PC-3 (cell line): Measurements from ENCODE around the gene LRIT1. TPM values are rescaled to one million over a fixed set of nuclear protein-coding genes. Genes with fewer than 3 reads are reported as not detected.

Experiments used
- ATAC-seq: fragments of 200-7000 bp; cut with Tn5 transposase; 2 replicates; pipeline ENCODE4 v1.9.1; 2020; ENCODE audit warnings: mild to moderate bottlenecking, moderate library complexity
- BruUV-seq: library from RNA; stranded (reverse); fragments of 400-500 nt; replicated peaks from 2 replicates; lab custom pipeline; 2021; lab: Mats Ljungman, UMichigan
- CTCF ChIA-PET: fragments of 300-600 bp; sonication (Branson Sonifier 250); formaldehyde crosslinking; loops from one replicate; lab custom pipeline; 2022; ENCODE audit warnings: antibody characterized with exemption; lab: Charles Lee
- POLR2A ChIA-PET: fragments of 300-600 bp; sonication (Branson Sonifier 250); formaldehyde crosslinking; loops from one replicate; lab custom pipeline; 2022; ENCODE audit warnings: antibody characterized with exemption; ENCODE audit not compliant: unreplicated experiment; lab: Charles Lee
- DNase-seq: peaks from one replicate; pipeline ENCODE4 v3.0.0-alpha.2; 2015
- H2AFZ ChIP-seq: fragments of 300-600 bp; sonication (generic); 2 replicates; pipeline ENCODE4 v1.6.0; 2016; ENCODE audit warnings: antibody characterized with exemption, low read length
- H3F3A ChIP-seq: fragments of 300-600 bp; sonication (generic); one replicate; pipeline ENCODE4 v1.6.0; 2017; ENCODE audit warnings: antibody characterized with exemption, low read length, control low read depth, mild to moderate bottlenecking; ENCODE audit not compliant: unreplicated experiment
- H3K27ac ChIP-seq: fragments of 300-600 bp; sonication (generic); 2 replicates; pipeline ENCODE4 v1.5.1; 2016; ENCODE audit warnings: mild to moderate bottlenecking, low read length
- H3K27me3 ChIP-seq: fragments of 300-600 bp; sonication (generic); 2 replicates; pipeline ENCODE4 v1.6.1; 2016; ENCODE audit warnings: low read length, mixed read lengths
- H3K36me3 ChIP-seq: fragments of 300-600 bp; sonication (generic); 2 replicates; pipeline ENCODE4 v1.6.1; 2016; ENCODE audit warnings: low read depth, mixed run types, low read length, mixed read lengths
- H3K4me1 ChIP-seq: fragments of 300-600 bp; sonication (generic); 2 replicates; pipeline ENCODE4 v1.5.1; 2016; ENCODE audit warnings: low read length; ENCODE audit not compliant: insufficient read depth
- H3K4me2 ChIP-seq: fragments of 300-600 bp; sonication (generic); 2 replicates; pipeline ENCODE4 v1.6.0; 2016; ENCODE audit warnings: low read length
- H3K4me3 ChIP-seq: fragments of 300-600 bp; sonication (generic); 2 replicates; pipeline ENCODE4 v1.5.1; 2016; ENCODE audit warnings: mild to moderate bottlenecking, low read length, mixed read lengths
- H3K79me2 ChIP-seq: fragments of 300-600 bp; sonication (generic); 2 replicates; pipeline ENCODE4 v1.6.1; 2017; ENCODE audit warnings: low read length, mixed read lengths
- H3K9ac ChIP-seq: fragments of 300-600 bp; sonication (generic); 2 replicates; pipeline ENCODE4 v1.6.0; 2016; ENCODE audit warnings: mild to moderate bottlenecking, low read length
- H3K9me2 ChIP-seq: fragments of 300-600 bp; sonication (generic); replicated peaks from 2 replicates; pipeline ENCODE4 v1.6.1; 2016; ENCODE audit warnings: mixed run types, low read length, mixed read lengths
- H3K9me3 ChIP-seq: fragments of 300-600 bp; sonication (generic); 2 replicates; pipeline ENCODE4 v1.6.1; 2016; ENCODE audit warnings: low read length, mixed read lengths
- H4K20me1 ChIP-seq: fragments of 300-600 bp; sonication (generic); 2 replicates; pipeline ENCODE4 v1.6.1; 2016; ENCODE audit warnings: low read length, mixed read lengths
- CTCF ChIP-seq: fragments of 300-600 bp; sonication (generic); conservative IDR thresholded peaks from 2 replicates; pipeline ENCODE4 v1.5.1; 2017; ENCODE audit warnings: antibody characterized with exemption, low read depth, mild to moderate bottlenecking, low read length
- EZH2 ChIP-seq: fragments of 300-600 bp; sonication (generic); IDR thresholded peaks from one replicate; pipeline ENCODE4 v1.6.1; 2017; ENCODE audit warnings: antibody characterized with exemption, mild to moderate bottlenecking, low read length; ENCODE audit not compliant: unreplicated experiment
- EZH2phosphoT487 ChIP-seq: fragments of 300-600 bp; sonication (generic); IDR thresholded peaks from 2 replicates; pipeline ENCODE4 v1.6.1; 2018; ENCODE audit warnings: mild to moderate bottlenecking, antibody characterized with exemption, low read length, borderline replicate concordance
- intact Hi-C: fragments of 100-400 bp; cut with micrococcal nuclease; formaldehyde crosslinking; loops from 2 replicates; pipeline ENCODE4 v1.9.0; 2023
- total RNA-seq: library from RNA; depleted of rRNA; stranded (reverse); fragments of >200 nt; gene quantifications from 2 replicates; pipeline ENCODE4 v1.2.3, GENCODE V29; 2014

LRIT1 gene
- total RNA-seq, 1 experiment from 2014 or later: not detected

- POLR2A ChIA-PET: no interaction called here
- no peak overlapping the region for H3K4me3 ChIP-seq
- H3F3A ChIP-seq: no peaks in the 10 kb centered on the region
- TF ChIP-seq EZH2phosphoT487 (no peak), CTCF (no peak), EZH2 (no peak)
- ATAC-seq (no peak), DNase-seq (no peak)
- no peak overlapping the region for H2AFZ ChIP-seq
- no peaks in the 10 kb centered on the region for H3K9me2 ChIP-seq
- H3K36me3 ChIP-seq: no peaks in the 10 kb centered on the region
- H3K4me2 ChIP-seq: no peak overlapping the region
- intact Hi-C loops: no loop called here
- no peaks in the 10 kb centered on the region for H4K20me1 ChIP-seq
- H3K9ac ChIP-seq: no peak overlapping the region
- no peaks in the 10 kb centered on the region for H3K4me1 ChIP-seq
- CTCF ChIA-PET: no interaction called here
- BruUV-seq: no TSS peak
- H3K27ac ChIP-seq: no peak overlapping the region
- no peaks in the 10 kb centered on the region for H3K9me3 ChIP-seq
- peaks cover 5% of the 10 kb centered on the region; the same call in 1 of the 2 replicates for H3K27me3 ChIP-seq
- H3K79me2 ChIP-seq: no peaks in the 10 kb centered on the region
Measured at GRCh38 chr10:84289521-84290200, 48.3 kb upstream of the LRIT1 start.

GRCh38 chr10:84288151-84288550, 46.8 kb upstream of the LRIT1 start:
- no peak for ATAC-seq

More at GRCh38 chr10:84288151-84288550, 46.8 kb upstream of the LRIT1 start:
- ChIA-PET CTCF (no interaction called here), POLR2A (no interaction called here)
- DNase-seq: no peak
- no peaks in the 10 kb centered on the region for H3F3A ChIP-seq
- no peak overlapping the region for H2AFZ ChIP-seq
- no peaks in the 10 kb centered on the region for H3K9me3 ChIP-seq
- H3K9me2 ChIP-seq: no peaks in the 10 kb centered on the region
- no peaks in the 10 kb centered on the region for H3K36me3 ChIP-seq
- intact Hi-C loops: no loop called here
- no peaks in the 10 kb centered on the region for H3K4me1 ChIP-seq
- H3K27me3 ChIP-seq: peaks cover 5% of the 10 kb centered on the region; the same call in 1 of the 2 replicates
- H4K20me1 ChIP-seq: no peaks in the 10 kb centered on the region
- H3K4me3 ChIP-seq: no peak overlapping the region
- no peak overlapping the region for H3K4me2 ChIP-seq
- H3K9ac ChIP-seq: no peak overlapping the region
- BruUV-seq: no TSS peak
- TF ChIP-seq EZH2 (no peak), CTCF (no peak), EZH2phosphoT487 (no peak)
- H3K79me2 ChIP-seq: no peaks in the 10 kb centered on the region
- no peak overlapping the region for H3K27ac ChIP-seq
